Measurements from ENCODE around the gene ABRACL. TPM values are rescaled to one million over a fixed set of nuclear protein-coding genes. Genes with fewer than 3 reads are reported as not detected.

Gene ABRACL
- total and polyA plus RNA-seq, 9 of the 15 experiments (the other 6 are each of a cell fraction or from before 2014, with no cell fraction given): 1.1 to 5.2 (median 1.9) TPM

- H3K4me2 ChIP-seq (ENCODE audit: insufficient read depth, low read length): peak overlapping the region; percentile 51
- peaks cover 0 to 11% of the 10 kb centered on the region in 2 experiments; a peak in 2 of 5 replicates for H3K4me1 ChIP-seq (replicated peaks in 1 of 2; ENCODE audit: control insufficient read depth in 2 of 2, insufficient read depth in 2 of 2, low read length in 2 of 2)
- intact Hi-C loops (cut with micrococcal nuclease): no loop called here
- peak in 1 of 4 experiments; percentile 16 for DNase-seq (ENCODE audit: extremely low read depth in 1 of 4, low spot score in 3 of 4)
- peak overlapping the region; percentile 68 for H2AFZ ChIP-seq (ENCODE audit: low read depth, low read length)
- H3K79me2 ChIP-seq (ENCODE audit: control insufficient read depth, insufficient read depth, low read length): no peaks in the 10 kb centered on the region
- no peak overlapping the region for H3K9ac ChIP-seq (ENCODE audit: insufficient read depth in 1 of 2, low read depth in 2 of 2, low read length in 2 of 2)
- no TSS peak for BruUV-seq (replicated peaks)
- no peak for ATAC-seq
- H3K9me3 ChIP-seq (replicated peaks; ENCODE audit: control insufficient read depth, insufficient read depth, low read depth, low read length): no peaks in the 10 kb centered on the region
- 0 out of 2 replicates have a peak overlapping the region, but pooled peaks have one; percentile 39 for H3K4me3 ChIP-seq
- no peaks in the 10 kb centered on the region for H3K36me3 ChIP-seq (ENCODE audit: control insufficient read depth, insufficient read depth, low read length)
- ChIA-PET CTCF (ENCODE audit: low intra/inter-chr PET ratio) (no interaction called here), POLR2A (interaction anchor here (0.5 kb wide), 1 partner anchor 43 kb away, joined by 3 read pairs; no protein-coding TSS in a partner anchor)
- no peak for FAIRE-seq
- no peaks in the 10 kb centered on the region for H3K9me1 ChIP-seq (ENCODE audit: control insufficient read depth, insufficient read depth, low read length)
- no peak overlapping the region for H3K27ac ChIP-seq (ENCODE audit: extremely low read depth, low read depth, low read length)
- H4K20me1 ChIP-seq (replicated peaks; ENCODE audit: control insufficient read depth, insufficient read depth, low read length): peaks cover 2% of the 10 kb centered on the region; the same call in 1 of the 2 replicates
- 14% methylated on average over 14 of the region's 14 CpGs for WGBS (ENCODE audit: insufficient coverage, low coverage, missing lambda C conversion rate)
- in situ Hi-C loops (cut with MboI): no loop called here
- peaks cover 34 to 53% of the 10 kb centered on the region in 2 experiments for H3K27me3 ChIP-seq (ENCODE audit: control insufficient read depth in 2 of 2, insufficient read depth in 2 of 2, low read length in 2 of 2)
- TF ChIP-seq CBX8 (IDR thresholded peaks at IDR 0.05; ENCODE audit: borderline replicate concordance, extremely low read depth, low read depth, low read length, poor library complexity, severe bottlenecking) (no peak), ZBTB40 (IDR thresholded peaks at IDR 0.05) (no peak), ZBTB40 (CRISPR knock-in tag; IDR thresholded peaks at IDR 0.05) (0 out of 2 replicates have a peak, but pooled peaks have one; percentile 2), NKRF (IDR thresholded peaks at IDR 0.05; ENCODE audit: borderline replicate concordance) (no peak), SIRT6 (IDR thresholded peaks at IDR 0.05; ENCODE audit: low read depth, low read length) (no peak), DLX4 (CRISPR knock-in tag; IDR thresholded peaks at IDR 0.05) (no peak), ZNF232 (CRISPR knock-in tag; IDR thresholded peaks at IDR 0.05) (no peak), ZNF717 (CRISPR knock-in tag; IDR thresholded peaks at IDR 0.05) (no peak)
Measured at GRCh38 chr6:139028215-139028657, 309 bp upstream of the ABRACL start.

All from K562 (cell line).